22Rv1 (cell line): ENCODE measurements around the gene BMP4.

Source experiments
- ZFX ChIP-seq: fragments of 450-650 bp; IDR thresholded peaks from 2 replicates; pipeline ENCODE4 v1.6.1; 2017; ENCODE audit warnings: antibody characterized with exemption, borderline replicate concordance
- TF ChIP-seq, protein P1 (sequence below): fragments of 450-650 bp; IDR thresholded peaks from 2 replicates; pipeline ENCODE4 v1.5.1; 2017; ENCODE audit warnings: mild to moderate bottlenecking

DNA sequence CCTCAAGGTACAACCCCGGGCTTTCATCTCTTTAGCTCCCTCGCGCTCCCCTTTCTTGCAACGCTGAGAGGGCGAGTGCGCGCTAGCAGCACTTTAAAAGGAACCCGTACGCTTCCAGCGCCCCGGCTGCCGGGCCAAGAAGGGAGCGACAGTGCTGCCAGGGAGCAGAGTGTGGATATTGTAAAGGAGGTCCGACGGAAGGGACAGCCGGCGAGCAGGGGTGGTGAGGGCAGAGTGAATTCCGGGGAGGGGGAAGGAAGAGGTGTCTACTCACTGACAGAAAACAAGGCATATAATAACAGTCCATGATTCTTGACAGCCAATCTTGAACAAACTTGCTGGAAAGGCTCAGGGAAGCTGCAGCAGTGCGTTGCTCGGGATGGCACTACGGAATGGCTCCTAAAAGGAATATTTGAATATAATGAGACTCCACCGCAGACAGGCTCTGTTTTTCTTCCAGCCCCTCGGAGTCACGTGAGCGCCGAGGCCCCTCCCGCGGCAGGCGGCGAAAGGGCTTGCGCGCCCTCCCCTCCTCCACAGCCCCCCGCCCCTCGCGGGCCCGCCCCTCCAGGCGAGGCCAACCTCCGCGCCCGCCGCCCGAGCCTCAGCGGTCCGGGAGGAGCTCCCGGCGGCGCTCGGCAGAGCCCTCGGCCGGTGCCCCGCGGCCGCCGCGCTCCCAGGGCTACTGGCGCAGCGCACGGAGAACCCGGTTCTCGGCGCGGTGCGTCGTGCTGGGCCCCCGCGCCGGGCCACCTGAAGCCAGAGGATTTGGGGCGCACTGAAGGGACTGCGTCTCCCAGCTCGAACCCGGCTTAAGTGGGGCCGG, 3.4 kb downstream of the BMP4 start:
- TF ChIP-seq, protein P1, sequence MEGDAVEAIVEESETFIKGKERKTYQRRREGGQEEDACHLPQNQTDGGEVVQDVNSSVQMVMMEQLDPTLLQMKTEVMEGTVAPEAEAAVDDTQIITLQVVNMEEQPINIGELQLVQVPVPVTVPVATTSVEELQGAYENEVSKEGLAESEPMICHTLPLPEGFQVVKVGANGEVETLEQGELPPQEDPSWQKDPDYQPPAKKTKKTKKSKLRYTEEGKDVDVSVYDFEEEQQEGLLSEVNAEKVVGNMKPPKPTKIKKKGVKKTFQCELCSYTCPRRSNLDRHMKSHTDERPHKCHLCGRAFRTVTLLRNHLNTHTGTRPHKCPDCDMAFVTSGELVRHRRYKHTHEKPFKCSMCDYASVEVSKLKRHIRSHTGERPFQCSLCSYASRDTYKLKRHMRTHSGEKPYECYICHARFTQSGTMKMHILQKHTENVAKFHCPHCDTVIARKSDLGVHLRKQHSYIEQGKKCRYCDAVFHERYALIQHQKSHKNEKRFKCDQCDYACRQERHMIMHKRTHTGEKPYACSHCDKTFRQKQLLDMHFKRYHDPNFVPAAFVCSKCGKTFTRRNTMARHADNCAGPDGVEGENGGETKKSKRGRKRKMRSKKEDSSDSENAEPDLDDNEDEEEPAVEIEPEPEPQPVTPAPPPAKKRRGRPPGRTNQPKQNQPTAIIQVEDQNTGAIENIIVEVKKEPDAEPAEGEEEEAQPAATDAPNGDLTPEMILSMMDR, result no peak
- TF ChIP-seq ZFX, result no peak
